KG1 (cell line): ENCODE results near the gene PAIP2.
"Not testable (repeated sequence)": the region's sequence is repeated elsewhere in the genome, so short reads cannot be mapped to it uniquely, and the experiment has no call there.

ENCODE experiments used
- DNase-seq: peaks from one replicate; lab custom pipeline; 2025; lab: John Stamatoyannopoulos, UW

PAIP2 gene

DNA sequence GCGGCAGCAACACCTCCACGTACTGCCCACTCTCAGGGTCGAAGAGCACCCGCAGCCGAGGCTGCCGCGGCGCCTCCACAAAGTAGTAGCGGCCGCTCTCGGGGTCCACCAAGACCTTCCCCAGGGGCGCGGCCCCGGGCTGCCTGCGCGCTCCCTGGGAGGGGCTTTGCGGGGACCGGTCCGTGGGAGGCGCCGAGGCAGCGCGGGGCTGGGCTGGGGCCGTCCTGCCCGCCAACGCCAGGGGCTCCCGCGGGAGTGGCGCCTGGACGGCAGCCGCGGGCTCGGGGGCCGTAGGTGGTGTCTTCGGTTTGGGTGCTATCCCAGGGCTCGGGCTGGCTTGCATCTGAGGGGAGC is 50.6 kb downstream of the PAIP2 start:
- DNase-seq, result no peak

DNA sequence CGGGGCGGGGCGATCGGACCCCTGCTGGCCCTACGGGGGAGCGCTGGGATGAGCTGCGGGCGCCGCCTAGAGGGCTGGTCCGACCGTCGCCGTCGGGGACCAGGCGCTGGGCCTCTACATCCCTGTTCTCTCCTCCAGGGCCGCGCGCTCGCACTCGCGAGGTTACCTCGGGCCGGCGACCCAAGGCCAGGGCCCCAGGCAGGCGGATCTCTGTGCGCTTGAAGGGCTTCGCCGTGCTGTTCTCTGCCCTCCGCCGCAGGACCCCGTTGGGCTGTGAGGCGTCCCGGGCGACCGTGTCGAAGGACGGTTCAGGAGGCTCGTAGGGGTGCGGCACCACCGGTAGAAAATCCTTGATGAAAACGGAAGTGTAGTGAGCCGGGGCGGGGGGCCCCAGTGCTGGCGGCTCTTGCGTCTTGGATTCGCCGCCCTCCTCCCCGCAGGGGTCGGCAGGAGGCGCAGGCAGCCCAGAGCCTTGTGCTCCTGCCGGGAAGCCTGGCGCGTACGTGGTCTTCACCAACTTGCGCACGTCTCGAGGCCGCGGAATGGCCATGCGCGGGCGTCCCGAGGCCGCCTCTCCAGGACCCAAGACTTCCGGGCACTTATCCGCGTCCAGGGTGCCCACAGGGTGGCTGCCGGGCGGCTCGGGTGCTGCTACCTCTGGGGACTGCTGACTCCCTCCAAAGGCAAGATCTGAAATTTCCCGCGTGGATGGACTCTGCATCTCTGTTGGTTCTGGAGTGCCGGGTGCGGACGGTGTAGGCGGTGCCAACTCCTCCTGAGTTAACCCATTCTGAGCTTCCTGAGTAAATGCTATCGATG is 51.2 kb downstream of the PAIP2 start:
- DNase-seq, result no peak

DNA sequence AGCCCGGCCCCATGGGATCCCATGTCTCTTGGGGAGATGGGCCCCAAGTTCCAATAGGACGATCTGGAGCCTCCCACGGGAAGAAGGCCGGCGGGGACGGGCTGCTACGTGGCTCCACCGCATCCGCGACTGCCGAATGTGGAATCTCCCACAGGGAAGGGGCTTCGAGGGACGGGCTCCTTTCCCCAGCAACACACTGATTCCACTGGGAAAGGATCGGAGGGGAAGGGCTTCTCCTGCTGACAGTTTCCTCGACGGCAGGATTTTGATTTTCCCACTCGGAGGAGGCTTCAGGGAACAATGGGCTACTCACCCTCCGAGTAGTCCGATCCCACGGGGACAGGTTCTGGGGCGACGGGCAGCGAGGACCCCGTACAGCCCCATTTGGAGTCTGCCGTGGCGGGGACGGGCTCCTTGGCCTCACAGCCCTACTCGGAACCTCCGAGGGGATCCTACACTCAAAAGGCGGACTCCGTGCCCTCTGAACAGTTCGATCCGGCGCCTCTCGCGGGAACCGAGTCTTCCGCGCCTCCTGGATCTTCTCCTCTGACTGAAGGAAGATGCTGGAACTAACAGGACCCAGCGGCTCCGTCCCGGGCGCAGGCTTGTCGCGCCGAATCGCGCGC is 52.0 kb downstream of the PAIP2 start:
- no peak for DNase-seq

DNA sequence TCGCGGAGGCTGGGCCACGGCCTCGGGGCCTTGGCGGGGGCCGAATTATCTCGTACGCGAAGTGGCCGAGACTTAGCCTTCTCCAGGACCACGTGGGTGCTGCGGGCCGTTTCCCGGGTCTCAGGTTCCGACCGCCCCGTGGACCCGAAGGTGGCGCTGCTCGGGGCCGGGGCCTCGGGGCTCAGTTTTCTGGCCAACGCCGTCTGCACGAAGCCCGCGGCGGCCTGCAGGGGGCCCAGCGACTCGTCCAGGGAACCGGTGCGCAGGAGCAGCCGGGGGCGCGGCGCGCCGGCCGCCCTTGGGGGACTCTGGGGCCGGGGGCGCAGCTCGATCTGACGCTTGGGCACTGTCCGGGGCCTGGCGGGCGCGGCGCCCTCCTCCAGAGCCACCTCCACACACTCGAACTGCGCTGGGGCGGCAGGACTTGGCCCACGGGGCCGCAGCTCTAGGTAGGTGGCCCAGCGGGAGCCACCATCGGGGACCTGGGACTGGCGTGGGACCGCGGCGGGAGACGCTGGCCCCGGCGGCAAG is 52.5 kb downstream of the PAIP2 start:
- no peak for DNase-seq

DNA sequence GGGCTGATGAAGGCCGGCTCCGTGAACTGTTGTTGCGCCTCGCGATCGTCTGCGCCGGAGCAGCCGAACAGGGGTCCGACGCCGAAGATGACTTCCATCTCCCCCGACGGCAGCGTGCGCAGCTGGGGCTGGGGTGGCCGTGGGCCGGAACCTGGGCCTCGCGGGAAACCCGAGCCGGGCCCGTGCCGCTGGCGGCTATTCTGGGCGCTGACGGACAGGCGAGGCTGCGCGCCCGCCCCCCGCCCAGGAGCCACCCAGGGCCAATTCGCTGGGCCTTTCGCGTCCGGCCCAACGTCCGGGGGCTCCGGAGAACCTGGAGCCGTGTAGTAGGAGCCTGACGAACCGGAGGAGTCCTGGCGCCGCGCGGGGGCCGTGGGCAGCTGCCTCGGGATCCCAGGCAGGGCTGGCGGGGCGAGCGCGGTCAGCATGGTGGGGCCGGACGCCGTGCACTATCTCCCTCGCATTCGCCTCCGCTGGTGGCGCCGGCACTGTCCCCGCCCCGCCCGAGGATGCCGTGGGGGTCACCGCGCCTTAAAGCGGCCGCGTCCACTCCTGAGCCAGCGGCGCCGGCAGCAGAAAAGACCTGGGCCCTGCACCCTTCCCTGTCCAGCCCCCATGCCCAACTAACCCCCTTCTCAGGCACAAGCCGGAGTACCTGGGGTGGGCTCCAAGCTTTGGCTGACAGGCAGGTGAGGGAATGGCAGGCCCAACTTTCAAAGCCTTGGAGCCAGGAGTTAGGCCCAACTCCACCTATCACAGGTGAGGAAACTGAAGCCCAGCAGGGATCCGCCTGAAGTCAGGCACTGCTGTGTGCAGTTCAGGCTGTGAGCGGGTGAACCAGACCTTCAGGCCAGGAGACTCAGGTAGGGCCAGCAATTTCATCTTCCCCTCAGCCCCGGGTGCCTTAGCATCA is 53.3 kb downstream of the PAIP2 start, which contains the start of gene PROB1:
Gene PROB1 (minus strand): TSS at position 451 of the 913 bp plus-strand sequence. CDS start 23 bp downstream, at position 428.
- DNase-seq, result no peak

DNA sequence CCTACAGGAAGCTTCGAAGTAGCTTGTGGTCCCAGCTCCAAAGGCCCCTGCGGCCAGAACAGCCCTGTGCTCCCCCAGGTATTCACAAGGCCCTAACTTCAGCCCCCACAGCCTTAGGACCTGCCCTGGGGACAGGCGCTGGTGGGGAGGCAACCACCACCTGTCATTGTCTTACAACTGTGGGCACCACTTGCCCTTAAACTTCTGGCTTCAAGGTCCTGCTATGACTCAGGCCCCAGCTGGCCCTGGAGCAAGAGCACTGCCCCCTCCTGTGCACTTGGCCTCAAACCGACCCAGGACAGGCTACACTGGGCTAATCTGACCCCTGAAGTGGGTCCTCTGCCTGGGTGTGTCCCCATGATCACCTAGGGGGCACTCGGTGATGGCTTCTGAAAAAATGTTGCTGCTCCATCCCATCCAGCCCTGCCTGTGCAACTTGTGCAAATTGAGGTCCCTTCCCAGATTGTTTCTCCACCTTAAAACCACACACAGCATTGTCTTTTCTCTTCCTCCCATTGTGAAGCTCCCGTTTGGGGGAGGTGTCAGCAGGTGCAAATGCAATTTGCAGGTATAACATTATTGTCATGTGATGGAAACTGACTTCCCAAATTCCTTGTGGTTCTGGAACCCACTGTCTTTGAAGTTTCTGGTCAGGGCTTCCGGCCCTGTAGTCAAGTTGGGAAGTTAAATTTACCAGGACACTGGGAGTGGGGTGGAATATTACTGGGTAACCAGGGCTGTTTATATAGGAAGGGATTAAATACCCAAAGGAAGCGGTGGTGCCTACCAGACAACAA is 54.4 kb downstream of the PAIP2 start:
- no peak for DNase-seq

DNA sequence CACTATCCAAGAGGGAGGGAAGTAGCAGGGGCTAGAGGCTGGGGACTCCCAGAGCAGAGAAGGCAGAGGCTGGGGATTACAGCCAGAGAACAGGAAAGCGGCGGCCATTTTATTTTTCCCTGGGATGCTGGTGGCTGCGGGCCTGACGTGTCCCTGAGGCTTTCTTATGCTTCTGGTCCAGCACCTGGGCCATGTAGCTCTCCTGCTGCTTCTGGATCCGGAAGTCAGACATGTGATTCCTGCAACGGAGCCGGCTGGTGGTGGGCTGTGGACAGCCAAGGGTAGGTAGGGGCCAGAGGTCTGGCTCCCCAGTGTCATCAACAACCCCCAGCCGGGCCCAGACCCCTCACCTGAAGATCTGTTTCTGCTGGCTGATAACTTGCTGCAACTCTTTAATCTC is 55.0 kb downstream of the PAIP2 start:
- no peak for DNase-seq

DNA sequence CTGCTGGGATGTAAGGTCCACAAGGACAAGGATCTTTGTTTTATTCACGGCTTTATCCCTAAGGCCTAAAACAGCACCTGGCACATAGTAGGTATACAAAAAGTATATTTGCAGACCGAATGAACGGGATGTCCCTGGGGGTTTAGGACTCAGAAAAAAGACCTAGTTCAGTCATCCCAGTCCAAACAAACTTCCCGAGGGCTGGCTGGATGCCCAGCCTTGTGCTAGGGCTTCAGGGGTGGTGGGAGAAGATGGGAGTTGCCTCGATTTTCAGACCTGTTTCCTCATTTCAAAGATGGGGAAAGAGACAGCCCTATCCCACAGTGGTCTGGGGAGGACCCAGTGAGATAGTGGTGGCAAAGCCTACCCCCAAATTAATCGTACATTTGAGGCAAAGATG is 56.3 kb downstream of the PAIP2 start:
- no peak for DNase-seq

DNA sequence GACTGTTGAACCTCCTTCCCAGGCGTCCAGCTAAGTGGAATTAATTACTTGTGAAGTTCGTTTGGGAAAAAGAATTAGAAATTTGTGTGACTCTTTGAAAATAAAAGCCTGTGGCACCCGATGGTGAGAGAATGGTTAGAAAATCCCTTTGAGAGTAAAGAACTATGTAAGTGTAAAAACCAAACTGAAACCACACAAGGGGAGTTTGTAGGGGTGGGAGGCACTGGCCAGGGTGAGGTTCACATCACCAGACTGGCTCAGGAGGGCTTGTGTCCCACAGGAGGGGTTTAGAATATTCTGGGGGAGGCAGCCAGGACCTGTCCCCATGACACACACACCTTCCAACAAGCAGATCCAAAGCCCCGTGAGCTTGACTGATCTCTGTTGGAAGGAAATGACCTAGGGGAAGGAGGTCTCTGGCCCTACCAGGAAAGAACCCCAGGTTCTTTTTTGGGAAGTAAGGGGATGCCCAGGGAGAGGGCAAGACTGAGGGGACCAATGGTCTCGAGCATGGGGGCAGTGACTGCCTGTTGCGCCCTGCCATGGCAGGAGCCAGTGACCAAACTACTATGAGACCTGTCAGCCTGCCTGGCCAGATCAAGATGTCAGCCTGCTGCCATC is 58.0 kb downstream of the PAIP2 start:
- DNase-seq, result no peak

DNA sequence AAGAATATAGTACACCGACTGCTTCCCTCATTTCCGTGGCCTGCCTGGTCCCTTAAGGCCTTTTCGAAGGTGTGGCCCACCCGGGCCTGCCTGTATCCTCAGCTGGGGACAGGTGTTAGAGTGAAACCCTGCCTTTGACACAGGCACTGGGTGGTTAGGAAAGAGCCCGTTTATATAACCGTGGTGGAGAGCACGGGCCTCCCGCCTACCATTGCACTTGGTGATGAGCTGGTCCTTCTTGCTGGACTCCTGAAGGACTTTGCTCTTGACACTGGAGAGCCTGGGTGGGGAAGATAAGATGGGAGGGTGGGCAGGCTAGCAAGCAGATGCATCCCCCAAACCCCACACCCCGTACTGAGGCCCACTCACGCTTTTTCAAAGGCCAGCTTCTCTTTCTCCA is 59.9 kb downstream of the PAIP2 start:
- no peak for DNase-seq

DNA sequence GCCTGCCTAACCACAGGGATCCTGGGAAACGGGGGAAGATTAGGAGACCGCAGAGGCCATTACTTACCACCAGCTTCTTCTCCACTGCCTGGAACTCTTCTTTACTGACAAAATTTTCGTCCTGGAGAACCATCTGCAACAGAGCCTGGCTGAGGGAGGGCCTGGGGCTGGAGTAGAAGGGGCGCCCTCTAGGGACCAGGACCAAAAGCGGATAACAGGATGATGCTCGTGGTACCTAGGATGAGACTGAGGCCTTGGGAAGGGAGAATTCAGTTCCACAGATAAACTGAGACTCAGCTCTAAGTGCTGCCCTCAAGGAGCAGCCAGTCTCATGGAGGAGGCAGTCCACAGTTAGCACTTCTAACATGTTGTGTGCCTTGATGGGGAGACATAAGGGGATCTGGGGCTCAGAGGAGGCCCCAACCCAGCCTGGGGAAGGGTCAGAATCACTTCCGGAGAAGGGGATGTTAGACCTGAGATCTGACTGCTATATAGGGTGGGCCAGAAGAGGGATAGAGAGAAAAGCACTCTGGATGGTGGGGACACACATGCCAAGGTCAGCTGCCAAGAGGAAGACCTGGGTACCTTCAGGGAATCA is 61.0 kb downstream of the PAIP2 start:
- no peak for DNase-seq

DNA sequence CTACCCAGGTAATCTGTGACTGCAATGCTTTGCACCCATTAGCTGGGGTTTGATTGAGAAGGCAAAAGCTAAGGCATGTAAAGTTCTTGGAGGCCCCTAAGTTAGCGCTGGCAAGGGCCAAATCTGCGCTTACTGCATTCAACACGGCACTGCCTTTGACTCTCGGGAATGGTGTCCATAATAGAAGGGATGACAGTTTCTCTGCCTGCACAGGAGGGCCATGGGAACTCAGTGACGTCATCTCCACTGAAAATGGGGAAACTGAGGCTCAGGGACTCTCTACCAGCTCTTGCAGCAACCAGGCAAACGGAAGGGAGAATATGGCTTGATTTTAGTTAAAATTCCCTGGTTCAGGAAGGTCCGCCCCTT is 61.7 kb downstream of the PAIP2 start:
- DNase-seq, result no peak

DNA sequence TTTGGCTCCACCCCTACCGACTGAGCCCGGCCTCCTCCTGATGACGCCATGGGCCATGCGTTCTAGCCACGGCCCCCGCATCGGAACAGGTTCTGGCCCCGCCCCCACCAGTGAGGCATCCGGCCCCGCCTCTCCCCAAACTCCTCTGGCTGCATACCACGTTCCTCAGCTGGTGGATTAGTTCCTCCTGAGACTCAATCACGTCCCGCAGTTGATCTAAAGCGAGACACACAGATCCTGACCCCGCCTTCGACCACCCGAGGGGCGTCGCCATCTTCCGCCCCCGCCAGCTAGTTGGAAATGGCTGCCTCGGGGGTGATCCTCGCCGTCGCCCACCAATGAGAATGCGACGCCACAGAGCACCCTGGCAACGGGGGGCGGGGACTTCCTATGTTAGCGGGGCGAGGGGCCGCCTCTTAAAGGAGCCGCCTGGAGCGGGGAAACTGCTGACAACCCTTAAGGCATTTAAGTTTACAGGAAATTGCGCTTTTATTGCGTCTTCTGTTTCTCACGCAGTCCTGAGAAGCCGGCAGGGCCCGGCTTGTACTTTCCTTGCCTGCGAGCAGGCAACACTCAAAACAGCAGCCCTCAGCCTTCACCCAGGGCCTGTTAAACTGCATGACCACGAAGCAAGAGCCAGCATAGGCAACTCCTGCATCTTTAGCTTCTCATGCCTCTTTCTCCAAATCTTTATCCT is 62.3 kb downstream of the PAIP2 start, which contains the start of gene SPATA24:
Gene SPATA24 (minus strand): TSS at position 303 of the 697 bp plus-strand sequence. CDS start 29 bp downstream, at position 274.
- DNase-seq, result peak; percentile 61

DNA sequence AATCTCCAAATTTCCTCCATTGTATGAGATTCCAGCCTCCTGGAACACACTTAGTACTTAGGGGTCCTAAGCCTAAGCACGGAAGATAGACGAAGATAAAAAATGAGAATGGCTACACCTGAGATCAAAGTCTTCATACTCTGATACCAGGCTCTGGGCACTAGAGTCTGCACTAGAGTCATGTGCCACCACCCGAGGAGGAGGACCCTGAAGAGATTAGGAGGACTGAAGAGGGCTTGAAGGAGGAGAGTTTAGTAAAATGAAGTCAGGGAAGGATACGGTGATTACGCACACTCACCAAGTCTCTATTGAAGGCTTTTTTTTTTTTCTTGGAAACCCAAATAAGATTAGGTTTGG is 62.8 kb downstream of the PAIP2 start:
- DNase-seq, result no peak

DNA sequence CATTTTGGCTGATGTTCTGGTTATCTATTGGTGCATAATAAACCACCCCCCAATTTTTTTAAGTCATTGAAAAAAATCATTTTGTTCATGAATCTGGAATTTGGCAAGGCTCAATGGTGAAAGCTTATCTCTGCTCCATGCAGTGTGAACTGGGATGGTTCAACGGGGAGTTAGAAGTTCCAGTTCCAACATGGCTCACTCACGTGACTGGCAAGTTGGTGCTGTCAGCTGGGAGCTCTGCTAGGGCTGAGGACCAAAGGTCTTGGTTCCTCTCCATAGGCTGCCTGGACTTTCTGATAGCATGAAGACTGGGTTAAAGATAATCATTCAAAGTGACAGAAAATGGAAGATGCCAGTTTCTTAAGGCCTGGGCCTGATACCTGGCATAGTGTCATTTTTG is 65.3 kb downstream of the PAIP2 start:
- no peak for DNase-seq

DNA sequence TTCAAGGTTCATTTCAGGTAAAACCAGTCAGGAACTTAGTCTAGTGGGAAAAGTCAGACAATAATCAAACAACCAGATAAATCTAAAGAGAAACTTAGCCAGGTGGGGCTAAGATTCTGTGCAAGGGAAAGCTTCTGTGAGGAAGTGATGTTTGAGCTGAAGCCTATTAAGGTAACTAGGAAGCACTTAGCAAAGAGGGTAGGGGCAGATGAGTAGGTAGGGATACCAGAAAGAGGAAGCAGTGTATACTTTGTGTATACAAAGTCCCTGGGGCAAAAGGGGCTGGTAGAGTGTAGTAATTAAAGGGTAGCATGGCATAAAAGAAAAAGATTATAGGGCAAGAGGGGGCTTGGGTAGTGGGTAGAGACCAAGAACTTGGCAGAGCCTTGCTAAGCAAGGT is 65.9 kb downstream of the PAIP2 start:
- no peak for DNase-seq

DNA sequence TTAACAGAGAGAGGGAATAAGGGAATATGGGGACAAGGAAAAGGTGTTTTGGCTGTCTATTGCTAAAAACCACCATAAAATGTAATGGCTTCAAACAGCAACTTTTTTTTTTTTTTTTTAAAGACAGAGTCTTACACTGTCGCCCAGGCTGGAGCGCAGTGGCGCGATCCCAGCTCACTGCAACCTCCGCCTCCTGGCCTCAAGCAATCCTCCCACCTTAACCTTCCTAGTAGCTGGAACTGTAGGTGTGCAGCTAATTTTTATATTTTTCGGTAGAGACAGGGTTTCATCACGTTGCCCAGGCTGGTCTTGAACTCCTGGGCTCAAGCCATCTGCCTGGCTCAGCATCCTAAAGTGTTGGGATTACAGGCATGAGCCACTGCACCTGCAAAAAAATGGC is 66.5 kb downstream of the PAIP2 start:
- no peak for DNase-seq

DNA sequence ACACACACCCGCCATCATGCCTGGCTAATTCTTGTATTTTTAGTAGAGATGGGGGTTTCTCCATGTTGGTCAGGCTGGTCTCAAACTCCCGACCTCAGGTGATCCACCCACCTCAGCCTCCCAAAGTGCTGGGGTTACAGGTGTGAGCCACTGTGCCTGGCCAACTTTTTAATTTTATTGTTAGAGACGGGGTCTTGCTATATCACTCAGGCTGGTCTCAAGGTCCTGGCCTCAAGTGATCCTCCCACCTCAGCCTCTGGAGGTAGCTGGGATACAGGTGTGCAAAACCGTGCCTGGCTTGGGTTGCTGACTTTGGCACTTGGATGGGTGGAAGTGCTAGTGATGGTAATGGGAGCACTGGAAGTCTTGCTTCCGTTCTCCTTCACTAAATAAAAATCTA is 67.5 kb downstream of the PAIP2 start:
- not testable (repeated sequence) for DNase-seq

DNA sequence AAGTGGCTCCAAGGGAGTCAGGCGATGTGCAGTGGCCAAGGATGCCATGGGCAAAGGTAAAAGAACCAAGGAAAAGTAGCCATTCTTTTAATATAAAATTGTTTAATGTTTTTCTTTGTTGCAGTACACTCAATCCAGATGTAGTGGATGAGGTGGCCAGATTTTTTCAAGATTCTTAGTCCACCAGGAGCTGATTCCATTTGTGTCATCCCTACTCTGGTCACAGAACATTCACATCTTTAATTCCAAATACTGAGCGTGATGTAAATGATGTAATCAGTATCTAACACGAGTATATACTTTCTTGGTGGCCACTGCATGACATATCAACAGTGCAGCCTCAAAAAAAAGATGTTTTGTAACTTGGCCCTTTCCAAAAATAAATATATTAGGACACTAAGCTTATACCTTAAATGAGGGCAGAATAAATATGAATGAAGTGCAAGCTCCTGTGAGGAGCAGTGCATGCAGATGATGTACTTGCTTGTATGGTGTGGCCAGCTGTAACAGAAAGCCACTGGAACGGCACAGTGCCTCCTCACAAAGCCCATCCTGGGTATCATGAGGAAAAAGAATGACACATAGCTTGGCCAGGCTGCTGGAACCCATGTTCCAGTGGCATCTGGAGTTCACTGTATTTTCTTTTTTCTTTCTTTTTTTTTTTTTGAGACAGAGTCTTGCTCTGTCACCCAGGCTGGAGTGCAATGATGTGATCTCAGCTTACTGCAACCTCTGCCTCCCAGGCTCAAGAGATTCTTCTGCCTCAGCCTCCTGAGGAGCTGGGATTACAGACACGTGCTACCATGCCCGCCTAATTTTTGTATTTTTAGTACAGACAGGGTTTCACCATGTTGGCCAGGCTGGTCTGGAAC is 68.7 kb downstream of the PAIP2 start:
- no peak for DNase-seq
